ENCODE data around the gene STEAP1B. TPM values are rescaled to one million over a fixed set of nuclear protein-coding genes. Genes with fewer than 3 reads are reported as not detected.
"Not testable (repeated sequence)": the region's sequence is repeated elsewhere in the genome, so short reads cannot be mapped to it uniquely, and the experiment has no call there.

Gene STEAP1B
- total RNA-seq, 1 experiment from 2014 or later, result 40.7 TPM

GRCh38 chr7:22469371-22470143 is 30.4 kb downstream of the STEAP1B start:
- in situ Hi-C loops (cut with HindIII; ENCODE audit: low sequenced_read_pairs), result loop anchor here (25.0 kb wide), 1 partner anchor 357 kb away; no protein-coding TSS in a partner anchor
- no peak for DNase-seq (ENCODE audit: low spot score)

GRCh38 chr7:22468609-22469008 is 31.4 kb downstream of the STEAP1B start:
- DNase-seq (ENCODE audit: low spot score), result no peak
- in situ Hi-C loops (cut with HindIII; ENCODE audit: low sequenced_read_pairs), result loop anchor here (25.0 kb wide), 1 partner anchor 356 kb away; no protein-coding TSS in a partner anchor

- DNase-seq (ENCODE audit: low spot score), result no peak
- in situ Hi-C loops (cut with HindIII; ENCODE audit: low sequenced_read_pairs), result loop anchor here (25.0 kb wide), 1 partner anchor 352 kb away; no protein-coding TSS in a partner anchor
These were observed 35.7 kb downstream of the STEAP1B start for GRCh38 chr7:22464299-22464698.

GRCh38 chr7:22460363-22460988 is 39.5 kb downstream of the STEAP1B start:
- no peak for DNase-seq (ENCODE audit: low spot score)
- in situ Hi-C loops (cut with HindIII; ENCODE audit: low sequenced_read_pairs), result loop anchor here (25.0 kb wide), 1 partner anchor 348 kb away; no protein-coding TSS in a partner anchor

- DNase-seq (ENCODE audit: low spot score), result no peak
- in situ Hi-C loops (cut with HindIII; ENCODE audit: low sequenced_read_pairs), result loop anchor here (25.0 kb wide), 1 partner anchor 345 kb away; no protein-coding TSS in a partner anchor
These were observed 42.5 kb downstream of the STEAP1B start for GRCh38 chr7:22457471-22457870.

- in situ Hi-C loops (cut with HindIII; ENCODE audit: low sequenced_read_pairs), result loop anchor here (25.0 kb wide), 1 partner anchor 342 kb away; no protein-coding TSS in a partner anchor
- DNase-seq (ENCODE audit: low spot score), result no peak
These were observed 45.5 kb downstream of the STEAP1B start for GRCh38 chr7:22454446-22454845.

GRCh38 chr7:22452960-22453558 is 46.9 kb downstream of the STEAP1B start:
- no peak for DNase-seq (ENCODE audit: low spot score)
- in situ Hi-C loops (cut with HindIII; ENCODE audit: low sequenced_read_pairs), result loop anchor here (25.0 kb wide), 1 partner anchor 341 kb away; no protein-coding TSS in a partner anchor

- DNase-seq (ENCODE audit: low spot score), result peak; percentile 77
- in situ Hi-C loops (cut with HindIII; ENCODE audit: low sequenced_read_pairs), result loop anchor here (25.0 kb wide), 1 partner anchor 340 kb away; no protein-coding TSS in a partner anchor
These were observed 47.6 kb downstream of the STEAP1B start for GRCh38 chr7:22452142-22452959.

- not testable (repeated sequence) for DNase-seq (ENCODE audit: low spot score)
- in situ Hi-C loops (cut with HindIII; ENCODE audit: low sequenced_read_pairs), result loop anchor here (25.0 kb wide), 1 partner anchor 338 kb away; no protein-coding TSS in a partner anchor
These were observed 50.0 kb downstream of the STEAP1B start for GRCh38 chr7:22450013-22450412.

GRCh38 chr7:22447762-22448161 is 52.2 kb downstream of the STEAP1B start:
- DNase-seq (ENCODE audit: low spot score), result no peak
- in situ Hi-C loops (cut with HindIII; ENCODE audit: low sequenced_read_pairs), result no loop called here

- DNase-seq (ENCODE audit: low spot score), result no peak
These were observed 53.0 kb downstream of the STEAP1B start for GRCh38 chr7:22447008-22447407.

GRCh38 chr7:22445853-22446252 is 54.1 kb downstream of the STEAP1B start:
- in situ Hi-C loops (cut with HindIII; ENCODE audit: low sequenced_read_pairs), result no loop called here
- no peak for DNase-seq (ENCODE audit: low spot score)

More at GRCh38 chr7:22447008-22447407, 53.0 kb downstream of the STEAP1B start:
- in situ Hi-C loops (cut with HindIII; ENCODE audit: low sequenced_read_pairs), result no loop called here

GRCh38 chr7:22445140-22445743 is 54.7 kb downstream of the STEAP1B start:
- DNase-seq (ENCODE audit: low spot score), result peak; percentile 84
- in situ Hi-C loops (cut with HindIII; ENCODE audit: low sequenced_read_pairs), result no loop called here

GRCh38 chr7:22444181-22444971 is 55.6 kb downstream of the STEAP1B start:
- in situ Hi-C loops (cut with HindIII; ENCODE audit: low sequenced_read_pairs), result no loop called here

GRCh38 chr7:22443370-22444180 is 56.4 kb downstream of the STEAP1B start:
- in situ Hi-C loops (cut with HindIII; ENCODE audit: low sequenced_read_pairs), result no loop called here
- DNase-seq (ENCODE audit: low spot score), result peak; percentile 58

More at GRCh38 chr7:22444181-22444971, 55.6 kb downstream of the STEAP1B start:
- DNase-seq (ENCODE audit: low spot score), result peak; percentile 55

- DNase-seq (ENCODE audit: low spot score), result no peak
- in situ Hi-C loops (cut with HindIII; ENCODE audit: low sequenced_read_pairs), result no loop called here
These were observed 57.1 kb downstream of the STEAP1B start for GRCh38 chr7:22442882-22443369.

Measured in G401 (cell line).